Measurements from ENCODE around the gene CETN2.

- TF ChIP-seq POLR2A (IDR thresholded peaks at IDR 0.05) (no peak), CTCF (IDR thresholded peaks at IDR 0.05) (no peak)
Observed at GRCh38 chrX:152873361-152873760, 42.8 kb upstream of the CETN2 start.

Data from lower leg skin (tissue), 3 donors.